T-cell (primary cell): ENCODE measurements around the gene SPATS2L. TPM values are rescaled to one million over a fixed set of nuclear protein-coding genes. Genes with fewer than 3 reads are reported as not detected.

Source experiments
- ATAC-seq, 4 experiments: fragments of 200-7000 bp in 3 of 4; fragments of 150-1000 bp in 1 of 4; cut with Tn5 transposase; replicated peaks in 1 of 4; 1 replicate in 3 of 4; 2 replicates in 1 of 4; pipeline ENCODE4 v1.10.0; 2021; ENCODE audit warnings: moderate library complexity in 3 of 4, mild to moderate bottlenecking in 2 of 4, moderate number of reproducible peaks in 1 of 4
- CTCF ChIA-PET, 2 donors: fragments of 300-600 bp; sonication (Branson Sonifier 250); formaldehyde crosslinking; loops; one replicate each; lab custom pipeline; 2022; ENCODE audit warnings: antibody characterized with exemption in 2 of 2; lab: Charles Lee
- POLR2A ChIA-PET, 2 donors: fragments of 300-600 bp; sonication (Branson Sonifier 250); formaldehyde crosslinking; loops; one replicate each; lab custom pipeline; 2022; ENCODE audit warnings: antibody characterized with exemption in 2 of 2; lab: Charles Lee
- DNase-seq, 35 experiments: peaks; one replicate each; pipeline versions ENCODE4 v3.0.0 to v3.0.0-alpha.2; 2013 to 2023
- H3K27ac ChIP-seq: one replicate; pipeline ENCODE4 v1.5.1; 2013; ENCODE audit warnings: low read length
- H3K27me3 ChIP-seq, 2 experiments: replicated peaks in 1 of 2; 1 replicate in 1 of 2; 2 replicates in 1 of 2; pipeline versions ENCODE4 v1.6.1 to v1.7.0; 2013; ENCODE audit warnings: low read length in 1 of 2, mixed read lengths in 1 of 2; ENCODE audit not compliant: control insufficient read depth in 2 of 2, insufficient read depth in 2 of 2; ENCODE audit errors: extremely low read depth in 1 of 2
- H3K36me3 ChIP-seq, 2 donors: 1 replicate in 1 of 2; 2 replicates in 1 of 2; pipeline versions ENCODE4 v1.6.1 to v1.7.0; 2013; ENCODE audit warnings: low read length in 1 of 2; ENCODE audit not compliant: control insufficient read depth in 2 of 2, insufficient read depth in 1 of 2; ENCODE audit errors: extremely low read depth in 1 of 2
- H3K4me1 ChIP-seq, 2 experiments: 1 replicate in 1 of 2; 2 replicates in 1 of 2; pipeline versions ENCODE4 v1.6.1 to v1.7.0; 2013; ENCODE audit warnings: low read length in 2 of 2, mixed read lengths in 1 of 2; ENCODE audit not compliant: insufficient read depth in 2 of 2, control insufficient read depth in 1 of 2; ENCODE audit errors: extremely low read depth in 1 of 2
- H3K4me3 ChIP-seq, 2 donors: 1 replicate in 1 of 2; 2 replicates in 1 of 2; pipeline versions ENCODE4 v1.5.1 to v1.7.0; 2013; ENCODE audit warnings: mild to moderate bottlenecking in 2 of 2, low read length in 1 of 2, moderate library complexity in 1 of 2; ENCODE audit not compliant: control insufficient read depth in 1 of 2; ENCODE audit errors: extremely low read depth in 1 of 2
- H3K9me3 ChIP-seq: 2 replicates; pipeline ENCODE4 v1.7.0; 2013
- H3K27ac Mint-ChIP-seq, 2 donors: one replicate each; pipeline ENCODE4 v1.8.0; 2020 to 2021; ENCODE audit warnings: mild to moderate bottlenecking in 2 of 2, mixed read lengths in 2 of 2
- H3K27me3 Mint-ChIP-seq, 2 donors: one replicate each; pipeline ENCODE4 v1.8.0; 2021 to 2022; ENCODE audit warnings: mixed read lengths in 2 of 2
- H3K36me3 Mint-ChIP-seq: one replicate; pipeline ENCODE4 v1.8.0; 2021; ENCODE audit warnings: mixed read lengths
- H3K4me1 Mint-ChIP-seq, 3 donors: one replicate each; pipeline ENCODE4 v1.8.0; 2020 to 2022; ENCODE audit warnings: mixed read lengths in 3 of 3, mild to moderate bottlenecking in 1 of 3
- H3K4me3 Mint-ChIP-seq, 3 donors: one replicate each; pipeline ENCODE4 v1.8.0; 2020 to 2022; ENCODE audit warnings: mild to moderate bottlenecking in 3 of 3, mixed read lengths in 3 of 3, moderate library complexity in 3 of 3
- H3K9me3 Mint-ChIP-seq, 3 donors: one replicate each; pipeline ENCODE4 v1.8.0; 2020 to 2022; ENCODE audit warnings: mixed read lengths in 3 of 3
- WGBS: methylation state at CpG from one replicate; pipeline ENCODE4 v1.1.5; 2013; ENCODE audit warnings: missing lambda C conversion rate; ENCODE audit not compliant: insufficient coverage; 5-methylcytosine and 5-hydroxymethylcytosine counted together
- total RNA-seq, 35 experiments: library from RNA in 6 of 35; stranded (reverse) in 6 of 35; fragments of 120-200 nt in 1 of 35; gene quantifications; one replicate each; pipeline versions ENCODE4 v1.2.1 to v1.2.4 and lab custom pipeline; 2013 to 2026

SPATS2L gene
- total RNA-seq, 5 donors from 2014 or later (not counting 1 experiment from before 2014, with no cell fraction given), result 5.4 to 9.3 (median 5.9) TPM

DNA sequence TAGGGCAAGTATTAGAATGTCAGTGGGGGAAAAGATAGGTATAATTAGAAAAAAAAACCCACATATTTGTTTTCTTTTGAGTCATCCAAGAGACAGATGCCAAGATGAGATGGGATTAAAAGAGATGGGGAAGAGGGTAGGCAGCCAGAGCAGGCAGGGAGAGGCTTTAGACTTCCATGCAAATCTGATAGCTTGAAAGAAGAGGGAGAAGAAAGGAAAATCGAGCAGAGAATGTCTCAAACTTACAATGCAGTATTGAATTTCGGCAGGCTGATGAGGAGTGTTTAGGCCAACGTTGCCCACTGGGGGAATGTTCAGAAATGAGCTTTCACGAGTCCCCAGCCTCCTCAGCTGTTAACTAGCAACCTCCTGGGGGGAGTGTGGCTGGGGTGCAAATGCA lies 91.3 kb downstream of the SPATS2L start:
- ChIA-PET POLR2A (no interaction called here), CTCF (no interaction called here)
- Histone ChIP-seq H3K4me1 (no peaks in the 10 kb centered on the region), H3K9me3 (no peaks in the 10 kb centered on the region), H3K4me3 (no peak overlapping the region), H3K27ac (no peak overlapping the region), H3K36me3 (no peaks in the 10 kb centered on the region), H3K27me3 (no peaks in the 10 kb centered on the region)
- Mint-ChIP-seq H3K36me3 (peaks cover 15% of the 10 kb centered on the region), H3K4me3 (no peak overlapping the region), H3K4me1 (no peaks in the 10 kb centered on the region), H3K27ac (no peak overlapping the region), H3K9me3 (no peaks in the 10 kb centered on the region), H3K27me3 (no peaks in the 10 kb centered on the region)
- DNase-seq, result no peak
- WGBS, result 79% methylated on average over 2 of the region's 4 CpGs
- no peak for ATAC-seq

GRCh38 chr2:200399046-200399445 lies 92.6 kb downstream of the SPATS2L start:
- no CpG with 5 or more reads among the region's 1 CpG for WGBS
- ChIA-PET POLR2A (no interaction called here), CTCF (no interaction called here)
- Mint-ChIP-seq H3K4me1 (no peaks in the 10 kb centered on the region), H3K9me3 (no peaks in the 10 kb centered on the region), H3K4me3 (no peak overlapping the region), H3K27ac (no peak overlapping the region), H3K36me3 (peaks cover 15% of the 10 kb centered on the region), H3K27me3 (no peaks in the 10 kb centered on the region)
- H3K4me1 ChIP-seq, result no peaks in the 10 kb centered on the region
- no peak overlapping the region for H3K4me3 ChIP-seq
- no peak for ATAC-seq
- no peaks in the 10 kb centered on the region for H3K27me3 ChIP-seq
- no peak for DNase-seq
- H3K9me3 ChIP-seq, result no peaks in the 10 kb centered on the region
- no peaks in the 10 kb centered on the region for H3K36me3 ChIP-seq
- no peak overlapping the region for H3K27ac ChIP-seq

- Mint-ChIP-seq H3K9me3 (no peaks in the 10 kb centered on the region), H3K36me3 (peaks cover 12% of the 10 kb centered on the region), H3K4me3 (no peak overlapping the region), H3K27ac (no peak overlapping the region), H3K4me1 (no peaks in the 10 kb centered on the region), H3K27me3 (no peaks in the 10 kb centered on the region)
- ChIA-PET POLR2A (no interaction called here), CTCF (no interaction called here)
- ATAC-seq (no peak), DNase-seq (no peak)
- Histone ChIP-seq H3K27ac (no peak overlapping the region), H3K4me1 (no peaks in the 10 kb centered on the region), H3K4me3 (no peak overlapping the region), H3K27me3 (no peaks in the 10 kb centered on the region), H3K9me3 (no peaks in the 10 kb centered on the region), H3K36me3 (no peaks in the 10 kb centered on the region)
- no CpG with 5 or more reads among the region's 1 CpG for WGBS
Measured at GRCh38 chr2:200399636-200400035, 93.1 kb downstream of the SPATS2L start.

GRCh38 chr2:200403814-200404213 lies 97.3 kb downstream of the SPATS2L start:
- no peak overlapping the region for H3K4me3 ChIP-seq
- ChIA-PET POLR2A (no interaction called here), CTCF (no interaction called here)
- H3K27me3 Mint-ChIP-seq, result no peaks in the 10 kb centered on the region
- ATAC-seq (no peak), DNase-seq (no peak)
- H3K9me3 Mint-ChIP-seq, result no peaks in the 10 kb centered on the region
- H3K27ac Mint-ChIP-seq, result no peak overlapping the region
- H3K4me3 Mint-ChIP-seq, result no peak overlapping the region
- no peaks in the 10 kb centered on the region for H3K4me1 ChIP-seq
- peaks cover 10 to 27% (median 26%) of the 10 kb centered on the region in 3 donors for H3K4me1 Mint-ChIP-seq
- H3K27ac ChIP-seq, result no peak overlapping the region
- no peaks in the 10 kb centered on the region for H3K36me3 ChIP-seq
- peaks cover 12% of the 10 kb centered on the region for H3K36me3 Mint-ChIP-seq
- 100% methylated on average over 1 of the region's 4 CpGs for WGBS
- H3K27me3 ChIP-seq, result no peaks in the 10 kb centered on the region
- H3K9me3 ChIP-seq, result no peaks in the 10 kb centered on the region

DNA sequence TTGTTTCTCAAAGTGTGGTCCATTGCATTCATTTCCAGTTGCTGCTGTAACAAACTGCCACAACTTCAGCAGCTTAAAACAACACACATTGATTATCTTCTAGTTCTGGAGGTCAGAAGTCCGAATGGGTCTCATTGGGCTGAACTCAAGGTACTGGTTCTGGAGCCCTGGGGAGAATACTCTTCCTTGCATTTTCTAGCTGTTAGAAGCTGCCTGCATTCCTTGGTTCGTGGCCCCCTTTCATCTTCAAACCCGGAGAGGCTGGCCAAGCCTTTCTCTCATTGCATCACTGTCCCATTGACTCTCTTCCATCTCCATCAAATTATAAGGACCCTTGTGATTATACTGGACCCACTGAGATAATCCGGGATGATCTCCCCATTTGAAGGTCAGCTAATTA lies 98.1 kb downstream of the SPATS2L start:
- WGBS, result 95% methylated on average over 4 of the region's 4 CpGs
- no peak overlapping the region for H3K27ac ChIP-seq
- ChIA-PET POLR2A (no interaction called here), CTCF (no interaction called here)
- no peak overlapping the region for H3K27ac Mint-ChIP-seq
- DNase-seq (no peak), ATAC-seq (no peak)
- H3K36me3 Mint-ChIP-seq, result peaks cover 6% of the 10 kb centered on the region
- no peak overlapping the region for H3K4me3 Mint-ChIP-seq
- no peaks in the 10 kb centered on the region for H3K4me1 ChIP-seq
- peaks cover 10 to 27% (median 26%) of the 10 kb centered on the region in 3 donors for H3K4me1 Mint-ChIP-seq
- no peaks in the 10 kb centered on the region for H3K9me3 ChIP-seq
- no peaks in the 10 kb centered on the region for H3K9me3 Mint-ChIP-seq
- no peaks in the 10 kb centered on the region for H3K27me3 ChIP-seq
- H3K27me3 Mint-ChIP-seq, result no peaks in the 10 kb centered on the region
- no peaks in the 10 kb centered on the region for H3K36me3 ChIP-seq
- no peak overlapping the region for H3K4me3 ChIP-seq

GRCh38 chr2:200405599-200406298 lies 99.3 kb downstream of the SPATS2L start:
- peak in 3 of 4 experiments; percentile 80 to 93 (median 84) for ATAC-seq
- H3K27ac ChIP-seq, result no peak overlapping the region
- H3K9me3 ChIP-seq, result no peaks in the 10 kb centered on the region
- H3K4me1 ChIP-seq, result no peaks in the 10 kb centered on the region
- no peaks in the 10 kb centered on the region for H3K27me3 Mint-ChIP-seq
- peak overlapping the region; percentile 28 to 53 for H3K27ac Mint-ChIP-seq
- DNase-seq, result no peak
- no peaks in the 10 kb centered on the region for H3K27me3 ChIP-seq
- ChIA-PET CTCF (no interaction called here), POLR2A (interaction anchor here in 1 of 2 donors (0.6 to 0.7 kb wide), 2 partner anchors 42 to 78 kb away, joined by 3 read pairs; no protein-coding TSS in a partner anchor)
- H3K9me3 Mint-ChIP-seq, result no peaks in the 10 kb centered on the region
- no CpG with 5 or more reads among the region's 1 CpG for WGBS
- peaks cover 14 to 28% (median 27%) of the 10 kb centered on the region in 3 donors for H3K4me1 Mint-ChIP-seq
- H3K36me3 Mint-ChIP-seq, result peaks cover 6% of the 10 kb centered on the region
- no peak overlapping the region for H3K4me3 ChIP-seq
- no peaks in the 10 kb centered on the region for H3K36me3 ChIP-seq
- H3K4me3 Mint-ChIP-seq, result no peak overlapping the region
